B cell (primary cell): Measurements from ENCODE around the gene LMTK3. TPM values are rescaled to one million over a fixed set of nuclear protein-coding genes. Genes with fewer than 3 reads are reported as not detected.

Source experiments
- ATAC-seq: fragments of 200-7000 bp; cut with Tn5 transposase; one replicate; pipeline ENCODE4 v1.10.0; 2021; ENCODE audit warnings: low read depth, mild to moderate bottlenecking, moderate number of reproducible peaks, moderate library complexity
- CTCF ChIA-PET: fragments of 350-600 bp; sonication (Branson Sonifier 250); formaldehyde crosslinking; loops from one replicate; lab custom pipeline; 2021; ENCODE audit warnings: antibody characterized with exemption, inconsistent platforms; lab: Charles Lee
- POLR2A ChIA-PET: fragments of 350-600 bp; sonication (Branson Sonifier 250); formaldehyde crosslinking; loops from one replicate; lab custom pipeline; 2021; ENCODE audit warnings: antibody characterized with exemption; lab: Charles Lee
- DNase-seq: peaks from one replicate; pipeline ENCODE4 v3.0.0; 2013
- H2AFZ ChIP-seq: 2 replicates; pipeline ENCODE4 v1.6.1; 2012; ENCODE audit warnings: mild to moderate bottlenecking, low read depth, low read length; ENCODE audit not compliant: insufficient read depth, poor library complexity, severe bottlenecking
- H3K27ac ChIP-seq, 2 donors: 1 replicate in 1 of 2; 2 replicates in 1 of 2; pipeline ENCODE4 v1.5.1; 2012 to 2013; ENCODE audit warnings: low read length in 2 of 2, mild to moderate bottlenecking in 2 of 2, moderate library complexity in 1 of 2
- H3K27me3 ChIP-seq, 4 experiments: fragments of 200-600 bp in 1 of 4; sonication (generic) in 1 of 4; replicated peaks in 1 of 4; 1 replicate in 2 of 4; 2 replicates in 2 of 4; pipeline versions ENCODE4 v1.6.1 to v1.7.0; 2013 to 2016; ENCODE audit warnings: low read length in 3 of 4, mild to moderate bottlenecking in 2 of 4, mixed read lengths in 1 of 4, moderate library complexity in 1 of 4; ENCODE audit not compliant: insufficient read depth in 4 of 4, control insufficient read depth in 3 of 4; ENCODE audit errors: control extremely low read depth in 1 of 4
- H3K36me3 ChIP-seq, 2 experiments: replicated peaks in 1 of 2; 1 replicate in 1 of 2; 2 replicates in 1 of 2; pipeline versions ENCODE4 v1.6.1 to v1.7.1; 2013; ENCODE audit warnings: low read length in 1 of 2; ENCODE audit not compliant: insufficient read depth in 2 of 2, control insufficient read depth in 1 of 2; ENCODE audit errors: control extremely low read depth in 1 of 2, extremely low read depth in 1 of 2
- H3K4me1 ChIP-seq, 2 donors: fragments of 200-600 bp in 1 of 2; sonication (generic) in 1 of 2; 1 replicate in 1 of 2; 2 replicates in 1 of 2; pipeline versions ENCODE4 v1.5.1 to v1.6.1; 2013 to 2017; ENCODE audit warnings: low read length in 2 of 2; ENCODE audit not compliant: control insufficient read depth in 2 of 2, insufficient read depth in 2 of 2
- H3K4me2 ChIP-seq: replicated peaks from 2 replicates; pipeline ENCODE3; 2012; ENCODE audit warnings: mild to moderate bottlenecking, low read depth, low read length; ENCODE audit not compliant: poor library complexity, severe bottlenecking
- H3K4me3 ChIP-seq, 5 experiments: fragments of 200-600 bp in 1 of 5; sonication (generic) in 1 of 5; 1 replicate in 3 of 5; 2 replicates in 2 of 5; pipeline versions ENCODE4 v1.5.1 to v1.7.0; 2011 to 2016; ENCODE audit warnings: low read length in 4 of 5, mild to moderate bottlenecking in 4 of 5, low read depth in 2 of 5, control low read depth in 1 of 5, moderate library complexity in 1 of 5; ENCODE audit not compliant: insufficient read depth in 1 of 5; ENCODE audit errors: control extremely low read depth in 1 of 5, extremely low read depth in 1 of 5
- H3K79me2 ChIP-seq: fragments of 200-600 bp; sonication (generic); one replicate; pipeline ENCODE4 v1.6.0; 2016; ENCODE audit warnings: low read length; ENCODE audit not compliant: control insufficient read depth, insufficient read depth
- H3K9ac ChIP-seq: fragments of 200-600 bp; sonication (generic); 2 replicates; pipeline ENCODE4 v1.6.1; 2017; ENCODE audit warnings: mild to moderate bottlenecking, low read length, moderate library complexity
- H3K9me3 ChIP-seq, 3 donors: one replicate each; pipeline versions ENCODE4 v1.6.1 to v1.7.1; 2013; ENCODE audit warnings: low read length in 2 of 3; ENCODE audit not compliant: control insufficient read depth in 2 of 3, insufficient read depth in 1 of 3; ENCODE audit errors: control extremely low read depth in 1 of 3
- H4K20me1 ChIP-seq: 2 replicates; pipeline ENCODE4 v1.6.0; 2012; ENCODE audit warnings: mild to moderate bottlenecking, low read length; ENCODE audit not compliant: insufficient read depth, control insufficient read depth, poor library complexity, severe bottlenecking
- H3K27ac Mint-ChIP-seq: one replicate; pipeline ENCODE4 v1.8.0; 2021; ENCODE audit warnings: mixed read lengths
- H3K27me3 Mint-ChIP-seq: one replicate; pipeline ENCODE4 v1.8.0; 2021; ENCODE audit warnings: mixed read lengths
- H3K4me1 Mint-ChIP-seq: one replicate; pipeline ENCODE4 v1.8.0; 2021; ENCODE audit warnings: mixed read lengths
- H3K4me3 Mint-ChIP-seq: one replicate; pipeline ENCODE4 v1.8.0; 2021; ENCODE audit warnings: mixed read lengths
- H3K9me3 Mint-ChIP-seq: one replicate; pipeline ENCODE4 v1.8.0; 2022; ENCODE audit warnings: mixed read lengths; ENCODE audit not compliant: insufficient read depth
- CTCF ChIP-seq: fragments of 200-600 bp; IDR thresholded peaks from one replicate; pipeline ENCODE4 v1.8.0; 2022; ENCODE audit warnings: antibody characterized with exemption, mild to moderate bottlenecking
- EZH2 ChIP-seq: IDR thresholded peaks from 2 replicates; pipeline ENCODE4 v1.6.1; 2012; ENCODE audit warnings: borderline replicate concordance, low read depth, mild to moderate bottlenecking, moderate library complexity, low read length; ENCODE audit not compliant: insufficient read depth, poor library complexity, severe bottlenecking
- WGBS: methylation state at CpG from one replicate; pipeline ENCODE4 v1.1.5; 2013; ENCODE audit warnings: missing lambda C conversion rate; ENCODE audit not compliant: insufficient coverage; 5-methylcytosine and 5-hydroxymethylcytosine counted together
- intact Hi-C: fragments of 100-400 bp; cut with micrococcal nuclease; formaldehyde crosslinking; loops from one replicate; pipeline ENCODE4 v1.10.0; 2022
- polyA plus RNA-seq: library from polyadenylated mRNA; depleted of rRNA; stranded (reverse); fragments of >200 nt; gene quantifications from 2 replicates; pipeline ENCODE4 v1.2.3, GENCODE V29; 2012
- total RNA-seq, 2 donors: library from RNA; stranded (reverse); fragments of 120-200 nt in 1 of 2; gene quantifications; 1 replicate in 1 of 2; 2 replicates in 1 of 2; pipeline versions ENCODE4 v1.2.3 to v1.2.4, GENCODE V29; 2013 to 2022

Gene LMTK3
- total and polyA plus RNA-seq, 2 donors (not counting 1 experiment from before 2014, with no cell fraction given) = 0.19 to 1.6 TPM

- Mint-ChIP-seq H3K4me1 (peaks cover 35% of the 10 kb centered on the region), H3K27me3 (peaks cover 35% of the 10 kb centered on the region), H3K9me3 (no peaks in the 10 kb centered on the region), H3K4me3 (peak overlapping the region; percentile 69), H3K27ac (no peak overlapping the region)
- Histone ChIP-seq H2AFZ (peak overlapping the region; percentile 69), H3K36me3 (no peaks in the 10 kb centered on the region), H3K4me3 (peak overlapping the region in 4 of 5 experiments; percentile 22 to 56 (median 48)), H3K27ac (no peak overlapping the region), H4K20me1 (peaks cover 6% of the 10 kb centered on the region), H3K4me1 (peaks cover 51 to 53% of the 10 kb centered on the region in 2 donors), H3K79me2 (no peaks in the 10 kb centered on the region), H3K4me2 (peak overlapping the region; percentile 91), H3K9me3 (peaks cover 0 to 34% (median 0%) of the 10 kb centered on the region in 3 donors), H3K27me3 (peaks cover 0 to 57% (median 28%) of the 10 kb centered on the region in 4 experiments), H3K9ac (peak overlapping the region; percentile 53)
- TF ChIP-seq CTCF = no peak
- no peak for TF ChIP-seq EZH2
- ChIA-PET POLR2A (interaction anchor here (0.6 to 1.6 kb wide), 4 partner anchors 9 to 126 kb away, joined by 3 to 5 read pairs (median 4); partner anchors contain the start of genes RPL18 and SPHK2), CTCF (interaction anchor here (0.6 to 3.0 kb wide), 7 partner anchors 13 to 173 kb away, joined by 3 to 12 read pairs (median 3); partner anchors contain the start of gene GRWD1)
- intact Hi-C loops = loop anchor here (1.0 to 10.0 kb wide), 2 partner anchors 9 to 98 kb away; partner anchors contain the start of genes GRIN2D and KDELR1
- 5% methylated on average over 40 of the region's 47 CpGs for WGBS
- peak; percentile 69 for ATAC-seq
- DNase-seq = peak; percentile 82
Measured at GRCh38 chr19:48492925-48493717, 18.5 kb downstream of the LMTK3 start.
